Smooth muscle cell (in vitro differentiated cells): ENCODE measurements around the gene ABCG1. TPM values are rescaled to one million over a fixed set of nuclear protein-coding genes. Genes with fewer than 3 reads are reported as not detected.
A peak's percentile ranks its signal among the peaks of the same experiment; 100 is the strongest.

Source experiments
- DNase-seq: peaks from one replicate; lab custom pipeline; 2025; ENCODE audit not compliant: unreplicated experiment; lab: John Stamatoyannopoulos, UW
- H2AFZ ChIP-seq: fragments of 200-600 bp; sonication (generic); 2 replicates; pipeline ENCODE4 v1.6.0; 2016; ENCODE audit warnings: antibody characterized with exemption, low read depth, mild to moderate bottlenecking
- H3F3A ChIP-seq: fragments of 200-600 bp; sonication (generic); 2 replicates; pipeline ENCODE4 v1.6.0; 2017; ENCODE audit warnings: antibody characterized with exemption, low read depth
- H3K27ac ChIP-seq: fragments of 200-600 bp; sonication (generic); 2 replicates; pipeline ENCODE4 v1.5.1; 2016; ENCODE audit warnings: low read depth, mild to moderate bottlenecking
- H3K27me3 ChIP-seq: fragments of 200-600 bp; sonication (generic); 2 replicates; pipeline ENCODE4 v1.6.1; 2016; ENCODE audit warnings: low read depth, mild to moderate bottlenecking
- H3K36me3 ChIP-seq: fragments of 200-600 bp; sonication (generic); 2 replicates; pipeline ENCODE4 v1.5.1; 2016; ENCODE audit warnings: low read depth
- H3K4me1 ChIP-seq: fragments of 200-600 bp; sonication (generic); 2 replicates; pipeline ENCODE4 v1.5.1; 2016; ENCODE audit warnings: low read depth
- H3K4me2 ChIP-seq: fragments of 200-600 bp; sonication (generic); 2 replicates; pipeline ENCODE4 v1.6.0; 2016; ENCODE audit warnings: mild to moderate bottlenecking
- H3K4me3 ChIP-seq: fragments of 200-600 bp; sonication (generic); 2 replicates; pipeline ENCODE4 v1.5.1; 2016; ENCODE audit warnings: mild to moderate bottlenecking
- H3K79me2 ChIP-seq: fragments of 200-600 bp; sonication (generic); 2 replicates; pipeline ENCODE4 v1.6.0; 2016; ENCODE audit warnings: low read depth, mild to moderate bottlenecking
- H3K9ac ChIP-seq: fragments of 200-600 bp; sonication (generic); 2 replicates; pipeline ENCODE4 v1.6.0; 2016; ENCODE audit warnings: low read depth
- H3K9me3 ChIP-seq: fragments of 200-600 bp; sonication (generic); replicated peaks from 2 replicates; pipeline ENCODE4 v1.5.1; 2016; ENCODE audit warnings: low read depth
- H4K20me1 ChIP-seq: fragments of 200-600 bp; sonication (generic); 2 replicates; pipeline ENCODE4 v1.6.0; 2016; ENCODE audit warnings: low read depth
- WGBS: methylation state at CpG from one replicate; pipeline ENCODE4 v1.1.7; 2016; ENCODE audit warnings: low lambda C conversion rate; 5-methylcytosine and 5-hydroxymethylcytosine counted together
- polyA plus RNA-seq: library from polyadenylated mRNA; unstranded; fragments of >200 nt; fragmentation: Nextera tagmentation; extraction: Ambion mirVana; gene quantifications from 2 replicates; pipeline ENCODE4 v1.2.1, GENCODE V29; 2016
- total RNA-seq: library from RNA; depleted of rRNA; stranded (reverse); fragments of >200 nt; gene quantifications from 2 replicates; pipeline ENCODE4 v1.2.3, GENCODE V29; 2014
- TF ChIP-seq, protein P1 (sequence below): fragments of 200-600 bp; sonication (generic); IDR thresholded peaks from 2 replicates; pipeline ENCODE4 v1.5.1; 2017; ENCODE audit warnings: borderline replicate concordance, mild to moderate bottlenecking, antibody characterized with exemption; ENCODE audit not compliant: insufficient read depth, poor library complexity, severe bottlenecking

The ABCG1 gene
- total and polyA plus RNA-seq, 2 experiments from 2014 or later = 0.55 to 2.9 TPM

- no peak overlapping the region for H2AFZ ChIP-seq
- H3K9ac ChIP-seq = no peak overlapping the region
- no peaks in the 10 kb centered on the region for H3K79me2 ChIP-seq
- WGBS = 87% methylated on average over 5 of the region's 5 CpGs
- H3K27ac ChIP-seq = no peak overlapping the region
- no peaks in the 10 kb centered on the region for H3K36me3 ChIP-seq
- no peak for DNase-seq
- no peaks in the 10 kb centered on the region for H3K4me1 ChIP-seq
- H3K9me3 ChIP-seq = no peaks in the 10 kb centered on the region
- H4K20me1 ChIP-seq = no peaks in the 10 kb centered on the region
- H3K4me2 ChIP-seq = no peak overlapping the region
- H3K27me3 ChIP-seq = no peaks in the 10 kb centered on the region
- no peaks in the 10 kb centered on the region for H3F3A ChIP-seq
- TF ChIP-seq, protein P1, sequence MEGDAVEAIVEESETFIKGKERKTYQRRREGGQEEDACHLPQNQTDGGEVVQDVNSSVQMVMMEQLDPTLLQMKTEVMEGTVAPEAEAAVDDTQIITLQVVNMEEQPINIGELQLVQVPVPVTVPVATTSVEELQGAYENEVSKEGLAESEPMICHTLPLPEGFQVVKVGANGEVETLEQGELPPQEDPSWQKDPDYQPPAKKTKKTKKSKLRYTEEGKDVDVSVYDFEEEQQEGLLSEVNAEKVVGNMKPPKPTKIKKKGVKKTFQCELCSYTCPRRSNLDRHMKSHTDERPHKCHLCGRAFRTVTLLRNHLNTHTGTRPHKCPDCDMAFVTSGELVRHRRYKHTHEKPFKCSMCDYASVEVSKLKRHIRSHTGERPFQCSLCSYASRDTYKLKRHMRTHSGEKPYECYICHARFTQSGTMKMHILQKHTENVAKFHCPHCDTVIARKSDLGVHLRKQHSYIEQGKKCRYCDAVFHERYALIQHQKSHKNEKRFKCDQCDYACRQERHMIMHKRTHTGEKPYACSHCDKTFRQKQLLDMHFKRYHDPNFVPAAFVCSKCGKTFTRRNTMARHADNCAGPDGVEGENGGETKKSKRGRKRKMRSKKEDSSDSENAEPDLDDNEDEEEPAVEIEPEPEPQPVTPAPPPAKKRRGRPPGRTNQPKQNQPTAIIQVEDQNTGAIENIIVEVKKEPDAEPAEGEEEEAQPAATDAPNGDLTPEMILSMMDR = no peak
- no peak overlapping the region for H3K4me3 ChIP-seq
Measured at GRCh38 chr21:42191064-42191463, 27.9 kb upstream of the ABCG1 start.

- no peak overlapping the region for H3K4me2 ChIP-seq
- TF ChIP-seq, protein P1 = no peak
Measured at GRCh38 chr21:42191696-42192595, 27.0 kb upstream of the ABCG1 start.

GRCh38 chr21:42193131-42193671, 25.7 kb upstream of the ABCG1 start:
- WGBS = 70% methylated on average over 9 of the region's 9 CpGs

More at GRCh38 chr21:42191696-42192595, 27.0 kb upstream of the ABCG1 start:
- H3K4me3 ChIP-seq = no peak overlapping the region
- no peaks in the 10 kb centered on the region for H3K9me3 ChIP-seq
- H2AFZ ChIP-seq = no peak overlapping the region
- no peaks in the 10 kb centered on the region for H3F3A ChIP-seq
- no peaks in the 10 kb centered on the region for H3K36me3 ChIP-seq
- H3K9ac ChIP-seq = no peak overlapping the region
- WGBS = 71% methylated on average over 21 of the region's 21 CpGs
- no peak for DNase-seq
- H3K27me3 ChIP-seq = no peaks in the 10 kb centered on the region
- no peaks in the 10 kb centered on the region for H4K20me1 ChIP-seq
- H3K4me1 ChIP-seq = no peaks in the 10 kb centered on the region
- H3K27ac ChIP-seq = no peak overlapping the region
- H3K79me2 ChIP-seq = no peaks in the 10 kb centered on the region

More at GRCh38 chr21:42193131-42193671, 25.7 kb upstream of the ABCG1 start:
- no peaks in the 10 kb centered on the region for H3K9me3 ChIP-seq
- no peak overlapping the region for H3K9ac ChIP-seq
- no peaks in the 10 kb centered on the region for H4K20me1 ChIP-seq
- H3K4me3 ChIP-seq = no peak overlapping the region
- DNase-seq = no peak
- no peak overlapping the region for H3K4me2 ChIP-seq
- no peaks in the 10 kb centered on the region for H3K36me3 ChIP-seq
- no peaks in the 10 kb centered on the region for H3K4me1 ChIP-seq
- no peak overlapping the region for H2AFZ ChIP-seq
- H3F3A ChIP-seq = no peaks in the 10 kb centered on the region
- H3K27me3 ChIP-seq = no peaks in the 10 kb centered on the region
- TF ChIP-seq, protein P1 = no peak
- no peaks in the 10 kb centered on the region for H3K79me2 ChIP-seq
- H3K27ac ChIP-seq = peak overlapping the region; percentile 2
